K562 treated with DMSO at 1 percent for 48 hours (cell line): ENCODE data around the gene APOBEC3B. TPM values are rescaled to one million over a fixed set of nuclear protein-coding genes. Genes with fewer than 3 reads are reported as not detected.

Source experiments
- total RNA-seq: library from RNA; unstranded; fragments of 300-600 nt; gene quantifications from 2 replicates; pipeline ENCODE4 v1.2.3, GENCODE V29; 2022; ENCODE audit warnings: low replicate concordance; ENCODE audit errors: extremely low read depth

APOBEC3B gene
- total RNA-seq = not detected in 2 replicates

DNA sequence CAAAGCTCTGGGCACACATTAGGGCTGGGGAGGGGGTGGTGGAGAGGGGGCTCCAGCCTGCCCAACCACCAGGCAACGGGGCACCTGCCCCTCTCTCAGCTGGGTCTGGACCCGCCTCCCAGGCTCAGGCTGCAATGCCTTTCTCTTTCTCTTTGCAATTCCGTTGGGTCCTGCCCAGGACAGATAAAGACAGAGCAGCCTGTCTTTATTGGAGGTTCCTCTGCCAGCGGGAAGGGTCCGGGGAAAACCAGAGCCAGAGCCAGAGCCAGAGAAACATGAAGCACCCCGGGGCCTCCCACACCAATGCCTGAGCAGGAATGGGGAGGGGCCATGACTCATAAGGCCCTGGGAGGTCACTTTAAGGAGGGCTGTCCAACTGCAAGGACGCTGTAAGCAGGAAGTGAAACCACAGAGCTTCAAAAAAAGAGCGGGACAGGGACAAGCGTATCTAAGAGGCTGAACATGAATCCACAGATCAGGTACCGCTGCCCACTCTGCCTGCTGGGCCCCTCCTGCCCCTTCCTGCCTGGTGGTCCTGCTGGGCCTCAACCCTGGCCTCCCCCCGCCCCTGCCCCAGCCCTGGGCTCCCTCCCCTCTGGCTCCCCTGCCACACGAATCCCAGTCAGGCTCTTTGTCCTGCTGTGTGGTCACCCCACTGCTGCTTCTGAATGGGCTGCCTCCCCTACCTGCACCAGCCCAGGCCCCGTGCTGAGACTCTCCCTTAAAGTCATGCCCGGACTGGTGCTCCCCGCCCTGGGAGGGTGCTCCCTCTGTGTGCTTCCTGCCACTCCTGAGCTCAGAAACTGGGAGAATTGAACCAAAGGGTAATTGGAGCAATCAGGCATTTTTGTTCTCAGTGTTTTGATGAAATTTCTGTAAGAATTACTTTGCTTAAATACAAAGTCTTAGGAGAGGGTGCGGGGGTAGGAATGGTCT is at the start of gene APOBEC3B:
Gene APOBEC3B, plus strand, starts transcription at position 356 of the 936 bp plus-strand sequence. Its CDS starts 107 bp downstream, at position 463.

DNA sequence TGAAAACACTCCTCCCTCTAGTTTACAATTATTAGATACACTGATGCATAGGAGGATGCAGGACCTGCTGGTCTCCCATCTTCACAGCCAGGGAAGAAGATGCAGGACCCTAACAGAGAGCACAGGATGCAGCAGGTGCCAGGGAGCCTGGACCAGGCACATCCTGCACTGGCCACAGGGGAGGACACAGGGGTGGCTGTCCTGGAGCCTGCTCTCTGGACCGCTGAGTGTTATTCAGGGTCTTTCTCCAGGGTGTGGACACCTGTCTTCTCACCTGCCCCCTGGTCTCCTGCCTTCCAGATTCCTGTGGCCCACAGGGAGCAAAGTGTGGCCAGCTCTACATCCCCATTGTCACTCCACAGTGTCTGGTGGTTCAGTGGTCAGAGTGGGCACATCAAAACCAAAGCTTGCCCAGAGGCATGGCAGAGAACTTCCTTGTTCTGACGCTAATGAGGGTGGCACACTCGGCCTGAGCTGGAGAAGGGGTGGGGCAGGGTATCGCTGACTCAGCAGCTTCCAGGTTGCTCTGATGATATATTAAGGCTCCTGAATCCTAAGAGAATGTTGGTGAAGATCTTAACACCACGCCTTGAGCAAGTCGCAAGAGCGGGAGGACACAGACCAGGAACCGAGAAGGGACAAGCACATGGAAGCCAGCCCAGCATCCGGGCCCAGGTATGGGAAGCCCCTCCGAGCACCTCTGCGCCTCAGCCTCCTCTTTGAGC is 24.9 kb upstream of the APOBEC3B start, which contains the start of gene APOBEC3A:
Gene APOBEC3A, plus strand, starts transcription at position 564 of the 725 bp plus-strand sequence. Its CDS starts 83 bp downstream, at position 647.

DNA sequence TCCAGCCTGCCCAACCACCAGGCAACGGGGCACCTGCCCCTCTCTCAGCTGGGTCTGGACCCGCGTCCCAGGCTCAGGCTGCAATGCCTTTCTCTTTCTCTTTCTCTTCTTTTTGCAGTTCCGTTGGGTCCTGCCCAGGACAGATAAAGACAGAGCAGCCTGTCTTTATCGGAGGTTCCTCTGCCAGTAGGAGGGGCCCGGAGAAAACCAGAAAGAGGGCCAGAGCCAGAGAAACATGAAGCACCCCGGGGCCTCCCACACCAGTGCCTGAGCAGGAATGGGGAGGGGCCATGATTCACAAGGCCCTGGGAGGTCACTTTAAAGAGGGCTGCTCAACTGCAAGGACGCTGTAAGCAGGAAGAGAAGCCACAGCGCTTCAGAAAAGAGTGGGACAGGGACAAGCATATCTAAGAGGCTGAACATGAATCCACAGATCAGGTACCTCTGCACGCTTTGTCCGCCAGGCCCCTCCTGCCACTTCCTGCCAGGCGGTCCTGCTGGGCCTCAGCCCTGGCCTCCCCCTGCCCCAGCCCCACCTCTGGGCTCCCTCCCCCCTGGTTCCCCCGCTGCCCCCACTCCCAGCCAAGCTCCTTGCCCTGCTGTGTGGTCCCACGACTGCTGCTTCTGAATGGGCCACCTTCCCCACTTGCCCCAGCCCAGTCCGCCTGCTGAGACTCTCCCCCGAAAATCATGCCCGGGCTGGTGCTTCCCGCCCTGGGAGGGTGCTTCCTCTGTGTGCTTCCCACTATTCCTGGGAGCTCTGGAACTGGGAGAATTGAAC is 32.0 kb downstream of the APOBEC3B start, which contains the start of gene APOBEC3C:
Gene APOBEC3C, plus strand, starts transcription at position 316 of the 781 bp plus-strand sequence. Its CDS starts 106 bp downstream, at position 422.

DNA sequence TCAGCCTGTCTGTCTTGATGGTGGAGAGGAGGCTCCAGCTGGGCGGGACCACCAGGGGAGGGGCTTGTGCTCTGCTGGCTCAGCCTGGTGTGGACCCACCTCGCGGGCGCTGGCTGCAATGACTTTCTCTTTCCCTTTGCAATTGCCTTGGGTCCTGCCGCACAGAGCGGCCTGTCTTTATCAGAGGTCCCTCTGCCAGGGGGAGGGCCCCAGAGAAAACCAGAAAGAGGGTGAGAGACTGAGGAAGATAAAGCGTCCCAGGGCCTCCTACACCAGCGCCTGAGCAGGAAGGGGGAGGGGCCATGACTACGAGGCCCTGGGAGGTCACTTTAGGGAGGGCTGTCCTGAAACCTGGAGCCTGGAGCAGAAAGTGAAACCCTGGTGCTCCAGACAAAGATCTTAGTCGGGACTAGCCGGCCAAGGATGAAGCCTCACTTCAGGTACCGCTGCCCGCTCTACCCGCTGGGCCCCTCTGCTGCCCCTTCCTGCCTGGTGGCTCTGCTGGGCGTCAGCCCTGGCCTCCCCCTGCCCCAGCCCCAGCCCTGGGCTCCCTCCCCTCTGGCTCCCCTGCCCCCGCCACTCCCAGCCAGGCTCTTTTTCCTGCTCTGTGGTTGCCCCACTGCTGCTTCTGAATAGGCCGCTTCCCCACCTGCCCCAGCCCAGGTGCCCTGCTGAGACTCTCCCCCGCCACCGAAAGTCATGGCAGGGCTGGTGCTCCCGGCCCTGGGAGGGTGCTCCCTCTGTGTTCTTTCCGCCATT is 58.6 kb downstream of the APOBEC3B start, which contains the start of gene APOBEC3F:
Gene APOBEC3F, plus strand, starts transcription at position 327 of the 759 bp plus-strand sequence. Its CDS starts 97 bp downstream, at position 424.

Other genes with a start within 250 kb of the APOBEC3B start
- gene SUN2, start 226.3 kb upstream of the APOBEC3B start, total RNA-seq = not detected in 2 replicates
- not detected in 2 replicates for gene DNAL4, start 188.2 kb upstream of the APOBEC3B start, total RNA-seq
- not detected in 2 replicates for gene NPTXR, start 138.3 kb upstream of the APOBEC3B start, total RNA-seq
- gene CBX6, start 110.1 kb upstream of the APOBEC3B start, total RNA-seq = not detected in 2 replicates
- not detected in 2 replicates for gene APOBEC3A, start 24.7 kb upstream of the APOBEC3B start, total RNA-seq
- not detected in 2 replicates for gene APOBEC3C, start 31.9 kb downstream of the APOBEC3B start, total RNA-seq
- gene APOBEC3D, start 38.8 kb downstream of the APOBEC3B start, total RNA-seq = not detected in 2 replicates
- gene APOBEC3F, start 58.5 kb downstream of the APOBEC3B start, total RNA-seq = not detected in 2 replicates
- gene APOBEC3G, start 94.9 kb downstream of the APOBEC3B start, total RNA-seq = not detected in 2 replicates
- not detected in 2 replicates for gene APOBEC3H, start 114.9 kb downstream of the APOBEC3B start, total RNA-seq
- not detected in 2 replicates for gene CBX7, start 170.3 kb downstream of the APOBEC3B start, total RNA-seq